H1 (cell line): ENCODE results near the gene CCDC178. TPM values are rescaled to one million over a fixed set of nuclear protein-coding genes. Genes with fewer than 3 reads are reported as not detected.

Source experiments
- CBX8 ChIP-seq: fragments of 300-800, 300-1000 bp; sonication (generic); IDR thresholded peaks from 2 replicates; pipeline ENCODE4 v1.7.1; 2016; ENCODE audit warnings: low read depth, low read length, borderline replicate concordance
- EZH2 ChIP-seq: fragments of 200-600 bp; sonication (generic); IDR thresholded peaks from 2 replicates; pipeline ENCODE4 v1.7.1; 2012; ENCODE audit warnings: low read depth, mild to moderate bottlenecking, moderate library complexity, low read length, inconsistent platforms; ENCODE audit not compliant: severe bottlenecking
- FOSL1 ChIP-seq: IDR thresholded peaks from 2 replicates; pipeline ENCODE4 v1.6.1; 2011; ENCODE audit warnings: mild to moderate bottlenecking, low read depth, low read length, moderate library complexity; ENCODE audit not compliant: insufficient read depth
- SP1 ChIP-seq: IDR thresholded peaks from 2 replicates; pipeline ENCODE4 v1.6.1; 2011; ENCODE audit warnings: low read depth, low read length
- SP4 ChIP-seq: IDR thresholded peaks from 2 replicates; pipeline ENCODE4 v1.6.1; 2012; ENCODE audit warnings: low read length, inconsistent platforms
- SUZ12 ChIP-seq: fragments of 200-600 bp; sonication (generic); IDR thresholded peaks from 2 replicates; pipeline ENCODE4 v1.6.1; 2012; ENCODE audit warnings: mild to moderate bottlenecking, inconsistent platforms, low read length, moderate library complexity, mixed read lengths
- polyA plus RNA-seq, 7 experiments: library from polyadenylated mRNA; depleted of rRNA in 3 of 7; stranded (reverse) in 5 of 7; unstranded in 2 of 7; fragments of >200 nt in 5 of 7; fragments of 200-250 nt in 2 of 7; gene quantifications; 1 replicate in 5 of 7; 2 replicates in 1 of 7; 4 replicates in 1 of 7; pipeline versions ENCODE4 v1.2.1 to v1.2.3, GENCODE V29; 2011 to 2013; ENCODE audit warnings: missing spikeins in 2 of 7, mixed read lengths in 2 of 7
- total RNA-seq: library from RNA; stranded (reverse); fragmentation: NEBNext Ultra II Directional; extraction: Animal tissue kit (Norgen Biotek cat#: 25700); gene quantifications from 2 replicates; pipeline ENCODE4 v1.2.1, GENCODE V29; 2021
- TF ChIP-seq, protein P1 (sequence below): IDR thresholded peaks from 2 replicates; pipeline ENCODE4 v1.6.1; 2012; ENCODE audit warnings: inconsistent platforms

Gene CCDC178
- total and polyA plus RNA-seq, 2 of the 8 experiments (the other 6 are each of a cell fraction or from before 2014, with no cell fraction given), result not detected

GRCh38 chr18:32907648-32908423, 532.7 kb downstream of the CCDC178 start (continued):
- TF ChIP-seq SP1, result no peak
- no peak for TF ChIP-seq EZH2
- TF ChIP-seq FOSL1, result no peak
- no peak for TF ChIP-seq SUZ12
- TF ChIP-seq SP4, result no peak
- TF ChIP-seq, protein P1, sequence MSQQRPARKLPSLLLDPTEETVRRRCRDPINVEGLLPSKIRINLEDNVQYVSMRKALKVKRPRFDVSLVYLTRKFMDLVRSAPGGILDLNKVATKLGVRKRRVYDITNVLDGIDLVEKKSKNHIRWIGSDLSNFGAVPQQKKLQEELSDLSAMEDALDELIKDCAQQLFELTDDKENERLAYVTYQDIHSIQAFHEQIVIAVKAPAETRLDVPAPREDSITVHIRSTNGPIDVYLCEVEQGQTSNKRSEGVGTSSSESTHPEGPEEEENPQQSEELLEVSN, result no peak
- TF ChIP-seq CBX8, result no peak
